HG03039 (cell line): Measurements from ENCODE around the gene ACACB.

ENCODE experiments used
- ATAC-seq: cut with Tn5 transposase; IDR thresholded peaks from one replicate; pipeline ENCODE4 v1.9.1; 2021; ENCODE audit warnings: mild to moderate bottlenecking, moderate library complexity; ENCODE audit not compliant: unreplicated experiment

The ACACB gene

DNA sequence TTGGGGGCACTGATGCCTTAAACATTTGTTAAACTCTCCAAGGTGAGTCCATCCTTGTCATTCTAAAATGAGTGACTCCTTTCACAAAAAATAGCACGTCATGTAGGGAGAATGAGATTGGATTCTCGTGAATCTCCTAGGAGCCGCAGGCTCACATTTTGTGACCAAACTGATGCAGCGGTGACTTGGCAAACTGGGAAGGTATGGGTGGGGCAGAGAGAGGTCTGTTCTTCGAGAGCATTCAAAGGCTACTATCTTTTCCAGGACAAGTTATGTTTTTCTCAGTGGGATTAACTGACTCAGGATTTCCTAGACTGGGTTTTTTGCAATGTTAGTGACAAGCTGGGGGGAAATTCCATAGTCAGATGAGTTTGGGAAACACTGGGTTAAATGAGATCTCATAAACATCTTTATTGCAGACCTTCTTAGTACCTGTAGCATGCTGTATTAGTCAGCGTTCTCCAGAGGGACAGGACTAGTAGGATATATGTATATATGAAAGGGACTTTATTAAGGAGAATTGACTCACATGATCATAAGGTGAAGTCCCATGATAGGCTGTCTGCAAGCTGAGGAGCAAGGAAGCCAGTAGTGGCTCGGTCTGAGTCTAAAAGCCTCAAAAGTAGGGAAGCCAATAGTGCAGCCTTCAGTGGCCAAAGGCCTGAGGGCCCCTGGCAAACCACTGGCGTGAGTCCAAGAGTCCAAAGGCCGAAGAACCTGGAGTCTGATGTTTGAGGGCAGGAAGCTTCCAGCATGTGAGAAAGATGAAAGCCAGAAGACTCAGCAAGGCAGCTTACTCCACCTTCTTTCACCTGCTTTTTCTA, 131.7 kb downstream of the ACACB start:
- ATAC-seq = no peak

- ATAC-seq = no peak
Observed at GRCh38 chr12:109250523-109250922, 134.1 kb downstream of the ACACB start.

GRCh38 chr12:109252799-109253198, 136.4 kb downstream of the ACACB start:
- ATAC-seq = no peak

- no peak for ATAC-seq
Observed at GRCh38 chr12:109253913-109254544, 137.6 kb downstream of the ACACB start.

GRCh38 chr12:109255377-109255776, 139.0 kb downstream of the ACACB start:
- ATAC-seq = no peak

DNA sequence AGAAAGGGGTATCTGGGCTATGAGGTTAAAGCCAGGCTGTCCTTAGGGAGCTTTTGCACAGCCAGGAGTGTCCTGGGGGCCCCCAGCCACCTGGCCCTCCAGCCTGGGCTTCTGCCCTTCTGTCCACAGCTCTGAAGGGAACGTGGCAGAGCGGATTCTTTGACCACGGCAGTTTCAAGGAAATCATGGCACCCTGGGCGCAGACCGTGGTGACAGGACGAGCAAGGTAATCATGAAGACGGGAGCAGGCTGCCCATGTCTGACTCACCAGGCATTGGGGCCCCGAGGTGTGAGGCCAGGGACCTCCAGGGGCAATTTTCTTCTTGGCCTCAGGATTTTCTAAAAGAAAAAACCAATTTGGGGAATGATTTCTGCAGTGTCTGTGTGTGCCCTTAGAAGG, 139.6 kb downstream of the ACACB start:
- ATAC-seq = no peak

DNA sequence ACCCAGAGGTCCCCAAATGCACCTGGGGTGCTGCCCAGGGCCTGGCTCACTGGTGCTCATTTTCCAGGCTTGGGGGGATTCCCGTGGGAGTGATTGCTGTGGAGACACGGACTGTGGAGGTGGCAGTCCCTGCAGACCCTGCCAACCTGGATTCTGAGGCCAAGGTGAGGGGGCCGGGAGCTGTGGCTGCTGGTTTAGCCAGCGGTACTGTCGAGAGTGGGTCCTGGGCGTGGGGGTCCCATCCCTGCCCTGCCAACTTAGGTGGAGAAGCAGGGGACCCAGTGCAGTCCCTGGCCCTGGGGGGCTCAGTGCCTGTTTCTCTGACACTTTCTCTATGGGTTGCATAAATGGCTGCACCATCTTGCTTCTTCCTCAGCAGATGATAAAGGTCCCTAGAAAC, 141.8 kb downstream of the ACACB start:
- no peak for ATAC-seq

DNA sequence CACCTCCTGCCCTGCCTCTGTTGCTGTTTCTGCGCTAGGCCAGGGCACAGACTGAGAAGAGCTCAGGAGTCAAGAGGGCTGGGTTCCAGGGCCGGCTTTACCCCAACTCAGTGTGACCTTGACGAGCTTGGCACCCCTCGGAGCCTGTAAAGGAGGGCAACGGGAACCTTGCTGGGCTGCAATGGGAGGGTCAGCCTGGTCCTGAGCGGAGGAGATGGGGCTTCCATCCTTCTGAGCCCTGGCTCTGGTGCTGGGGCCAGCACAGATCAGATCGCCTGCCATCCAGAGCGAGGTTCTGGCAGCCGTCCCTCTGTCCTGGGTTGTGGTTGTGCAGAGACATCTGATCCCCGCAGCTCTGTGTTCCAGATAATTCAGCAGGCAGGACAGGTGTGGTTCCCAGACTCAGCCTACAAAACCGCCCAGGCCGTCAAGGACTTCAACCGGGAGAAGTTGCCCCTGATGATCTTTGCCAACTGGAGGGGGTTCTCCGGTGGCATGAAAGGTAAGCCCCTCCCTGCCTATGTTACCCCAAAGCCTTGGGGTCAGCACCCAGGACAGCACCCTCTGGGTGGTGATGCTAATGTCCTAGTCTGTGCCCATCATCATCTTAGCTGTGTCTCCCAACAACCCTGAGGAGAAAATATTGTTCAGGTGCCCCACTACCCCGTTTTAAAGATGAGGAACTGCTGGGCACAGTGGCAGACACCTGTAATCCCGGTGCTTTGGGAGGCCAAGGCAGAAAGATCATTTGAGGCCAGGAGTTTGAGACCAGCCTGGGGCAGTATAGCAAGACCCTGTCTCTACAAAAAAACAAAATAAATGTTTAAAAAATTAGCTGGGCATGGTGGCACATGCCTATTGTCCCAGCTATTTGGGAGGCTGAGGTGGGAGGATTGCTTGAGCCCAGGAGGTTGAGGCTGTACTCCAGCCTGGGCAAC, 142.5 kb downstream of the ACACB start:
- no peak for ATAC-seq

GRCh38 chr12:109259545-109259895, 143.1 kb downstream of the ACACB start:
- ATAC-seq = no peak

DNA sequence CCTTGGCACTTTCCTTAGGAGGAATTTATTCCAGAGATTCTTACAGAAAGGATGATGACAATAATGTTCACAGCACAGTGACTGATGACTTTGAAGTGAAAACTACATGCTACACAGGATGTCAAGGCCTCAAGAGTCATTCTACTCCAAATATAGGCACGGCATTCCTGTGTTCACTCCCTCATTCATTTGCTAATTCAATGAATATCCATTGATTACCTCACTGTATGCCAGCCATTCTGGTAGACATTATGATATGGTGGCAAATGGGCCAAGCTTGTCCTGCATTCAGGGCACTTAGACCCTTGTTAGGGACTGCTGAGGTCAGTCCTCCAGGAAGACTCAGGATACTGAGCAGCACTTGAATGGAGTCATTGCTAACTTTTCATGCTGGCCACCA, 144.7 kb downstream of the ACACB start:
- ATAC-seq = no peak

DNA sequence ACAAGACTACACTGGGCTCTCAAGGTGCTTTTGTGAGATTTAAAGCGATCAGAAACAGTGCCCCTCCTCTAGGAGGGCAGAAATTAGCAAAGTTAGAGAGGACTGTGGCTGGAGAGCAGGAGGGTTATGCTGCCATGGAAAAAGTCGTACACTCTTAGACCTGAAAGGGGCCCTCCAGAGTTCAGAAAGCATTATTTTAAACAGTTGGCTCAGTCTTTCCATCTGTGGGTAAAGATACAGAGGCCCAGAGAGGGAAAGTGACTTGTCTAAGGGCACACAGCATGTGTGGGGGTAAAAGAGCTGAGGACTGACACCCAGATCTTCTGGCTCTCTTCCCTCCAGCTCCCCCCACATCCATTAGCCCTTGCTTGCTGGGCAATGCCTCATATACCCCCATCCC, 145.6 kb downstream of the ACACB start:
- no peak for ATAC-seq

- no peak for ATAC-seq
Observed at GRCh38 chr12:109263439-109263838, 147.1 kb downstream of the ACACB start.

DNA sequence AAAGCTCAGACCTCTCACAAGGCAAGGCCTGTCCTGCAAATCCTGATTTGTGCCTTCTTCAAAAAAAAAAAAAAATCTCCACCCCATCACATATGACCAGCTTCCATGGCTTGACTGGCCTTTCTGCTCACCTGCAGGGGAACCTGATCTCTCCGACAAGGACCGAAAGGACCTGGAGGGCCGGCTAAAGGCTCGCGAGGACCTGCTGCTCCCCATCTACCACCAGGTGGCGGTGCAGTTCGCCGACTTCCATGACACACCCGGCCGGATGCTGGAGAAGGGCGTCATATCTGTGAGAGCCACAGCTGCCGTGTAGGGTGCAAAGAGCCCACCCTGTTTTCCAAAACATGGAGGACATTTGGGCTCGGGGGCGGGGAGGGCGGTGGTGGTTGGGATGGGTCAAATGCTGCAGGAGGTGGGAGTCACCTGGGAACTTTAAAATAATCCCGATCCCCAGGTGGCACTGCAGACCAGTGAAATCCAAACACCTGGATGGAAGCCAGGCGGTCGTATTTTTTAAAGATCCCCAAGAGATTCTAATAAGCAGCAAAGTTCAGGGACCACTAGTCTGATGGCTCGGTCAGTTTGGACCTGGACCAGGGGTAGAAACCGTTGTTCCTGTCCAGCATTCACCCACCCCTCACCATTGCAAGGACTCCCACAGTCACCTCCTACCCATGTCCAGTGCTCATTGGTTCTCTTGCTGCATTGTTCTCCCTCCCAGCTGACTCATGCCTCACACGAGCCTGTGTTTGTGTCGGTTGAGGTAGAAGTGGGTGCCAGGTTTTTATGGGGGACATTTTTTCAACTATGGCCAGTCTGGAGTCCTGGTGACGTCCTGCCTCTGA, 147.9 kb downstream of the ACACB start:
- ATAC-seq = no peak

- ATAC-seq = no peak
Observed at GRCh38 chr12:109264943-109265650, 148.7 kb downstream of the ACACB start.

- ATAC-seq = no peak
Observed at GRCh38 chr12:109266106-109266879, 149.9 kb downstream of the ACACB start.

GRCh38 chr12:109267361-109267760, 151.0 kb downstream of the ACACB start:
- ATAC-seq = no peak

- ATAC-seq = no peak
Observed at GRCh38 chr12:109268896-109269295, 152.5 kb downstream of the ACACB start.

- no peak for ATAC-seq
Observed at GRCh38 chr12:109269428-109269827, 153.0 kb downstream of the ACACB start.

GRCh38 chr12:109270494-109270893, 154.1 kb downstream of the ACACB start:
- no peak for ATAC-seq
